H1 (cell line): ENCODE measurements around the gene BRD3OS. TPM values are rescaled to one million over a fixed set of nuclear protein-coding genes. Genes with fewer than 3 reads are reported as not detected.

Experiments used
- CTCF ChIA-PET: fragments of 300-600 bp; sonication (Branson Sonifier 250); formaldehyde crosslinking; loops from one replicate; lab custom pipeline; 2021; ENCODE audit not compliant: partially characterized antibody; lab: Charles Lee
- POLR2A ChIA-PET: fragments of 300-600 bp; sonication (Branson Sonifier 250); formaldehyde crosslinking; loops from one replicate; lab custom pipeline; 2021; ENCODE audit warnings: inconsistent platforms; ENCODE audit not compliant: partially characterized antibody; lab: Charles Lee
- DNase-seq, 2 experiments: peaks; one replicate each; pipeline versions ENCODE4 v3.0.0 to v3.0.0-alpha.2; 2010 to 2022; ENCODE audit warnings: low spot score in 2 of 2, low read depth in 1 of 2, mixed read lengths in 1 of 2
- FAIRE-seq: peaks from 2 replicates; lab custom pipeline; 2011; peaks lifted over from hg19 to GRCh38; lab: Jason Lieb, UNC
- H2AFZ ChIP-seq: 2 replicates; pipeline ENCODE4 v1.8.1; 2012; ENCODE audit warnings: low read length, inconsistent platforms
- H2AK5ac ChIP-seq: 2 replicates; pipeline ENCODE4 v1.6.1; 2013; ENCODE audit warnings: low read depth, low read length
- H2BK120ac ChIP-seq: replicated peaks from 2 replicates; pipeline ENCODE3; 2013; ENCODE audit warnings: low read depth, low read length, inconsistent platforms
- H2BK12ac ChIP-seq: 2 replicates; pipeline ENCODE4 v1.6.1; 2013; ENCODE audit warnings: low read depth, low read length
- H2BK15ac ChIP-seq: 2 replicates; pipeline ENCODE4 v1.6.1; 2013; ENCODE audit warnings: low read length
- H2BK20ac ChIP-seq: 2 replicates; pipeline ENCODE4 v1.6.1; 2013; ENCODE audit warnings: low read length
- H2BK5ac ChIP-seq: 2 replicates; pipeline ENCODE4 v1.6.1; 2013; ENCODE audit warnings: low read depth, low read length
- H3K14ac ChIP-seq: 2 replicates; pipeline ENCODE4 v1.6.1; 2013; ENCODE audit warnings: inconsistent platforms; ENCODE audit not compliant: insufficient read length
- H3K18ac ChIP-seq: 2 replicates; pipeline ENCODE4 v1.6.1; 2013; ENCODE audit warnings: low read length; ENCODE audit errors: extremely low read depth
- H3K23ac ChIP-seq: 2 replicates; pipeline ENCODE4 v1.6.1; 2013; ENCODE audit warnings: inconsistent platforms; ENCODE audit not compliant: insufficient read length
- H3K23me2 ChIP-seq: 2 replicates; pipeline ENCODE4 v1.6.1; 2013; ENCODE audit warnings: low read depth, low read length
- H3K27ac ChIP-seq: 2 replicates; pipeline ENCODE4 v1.6.1; 2011; ENCODE audit warnings: low read depth, low read length, inconsistent platforms
- H3K27me3 ChIP-seq, 4 experiments: replicated peaks in 1 of 4; 1 replicate in 1 of 4; 2 replicates in 3 of 4; pipeline versions ENCODE4 v1.6.1 to v1.8.1; 2011 to 2013; ENCODE audit warnings: low read length in 3 of 4, mild to moderate bottlenecking in 3 of 4, inconsistent platforms in 2 of 4, mixed read lengths in 2 of 4, moderate library complexity in 1 of 4; ENCODE audit not compliant: control insufficient read depth in 3 of 4, insufficient read depth in 3 of 4; ENCODE audit errors: extremely low read depth in 1 of 4
- H3K36me3 ChIP-seq, 4 experiments: 2 replicates each; pipeline versions ENCODE4 v1.6.1 to v1.8.1; 2011 to 2013; ENCODE audit warnings: mild to moderate bottlenecking in 4 of 4, low read length in 3 of 4, moderate library complexity in 2 of 4, control low read depth in 1 of 4, inconsistent platforms in 1 of 4; ENCODE audit not compliant: insufficient read depth in 4 of 4, control insufficient read depth in 2 of 4
- H3K4ac ChIP-seq: replicated peaks from 2 replicates; pipeline ENCODE3; 2013; ENCODE audit warnings: low read length, low read depth, mixed read lengths, inconsistent platforms; ENCODE audit not compliant: insufficient read length
- H3K4me1 ChIP-seq, 4 experiments: replicated peaks in 1 of 4; 1 replicate in 1 of 4; 2 replicates in 3 of 4; pipeline versions ENCODE4 v1.6.1 to v1.8.1; 2011 to 2013; ENCODE audit warnings: low read length in 3 of 4, inconsistent platforms in 2 of 4, mixed read lengths in 1 of 4; ENCODE audit not compliant: insufficient read depth in 4 of 4, control insufficient read depth in 3 of 4
- H3K4me2 ChIP-seq, 2 experiments: 2 replicates each; pipeline versions ENCODE4 v1.6.1 to v1.8.1; 2011 to 2013; ENCODE audit warnings: low read depth in 2 of 2, low read length in 2 of 2, control low read depth in 1 of 2, inconsistent platforms in 1 of 2, mild to moderate bottlenecking in 1 of 2; ENCODE audit not compliant: insufficient read depth in 1 of 2
- H3K4me3 ChIP-seq, 4 experiments: fragments of 200-600, 300-600 bp in 1 of 4; sonication (generic), shearing (Covaris generic), sonication (Bioruptor Twin) in 1 of 4; 2 replicates each; pipeline versions ENCODE4 v1.5.1 to v1.8.1; 2011 to 2016; ENCODE audit warnings: low read length in 4 of 4, low read depth in 3 of 4, control low read depth in 2 of 4, inconsistent platforms in 2 of 4, mild to moderate bottlenecking in 2 of 4, mixed read lengths in 1 of 4, moderate library complexity in 1 of 4; ENCODE audit not compliant: insufficient read depth in 2 of 4; ENCODE audit errors: extremely low read depth in 1 of 4
- H3K56ac ChIP-seq: replicated peaks from 2 replicates; pipeline ENCODE3; 2013; ENCODE audit warnings: low read depth, mild to moderate bottlenecking, mixed read lengths, low read length, inconsistent platforms; ENCODE audit not compliant: insufficient read length
- H3K79me1 ChIP-seq: 2 replicates; pipeline ENCODE4 v1.6.1; 2013; ENCODE audit warnings: low read depth, low read length, control low read depth
- H3K79me2 ChIP-seq, 2 experiments: 2 replicates each; pipeline versions ENCODE4 v1.6.1 to v1.8.1; 2012 to 2013; ENCODE audit warnings: low read length in 2 of 2, mild to moderate bottlenecking in 2 of 2, inconsistent platforms in 1 of 2; ENCODE audit not compliant: insufficient read depth in 2 of 2, control insufficient read depth in 1 of 2
- H3K9ac ChIP-seq, 4 experiments: replicated peaks in 1 of 4; 1 replicate in 1 of 4; 2 replicates in 3 of 4; pipeline versions ENCODE4 v1.6.1 to v1.8.1; 2011 to 2013; ENCODE audit warnings: low read depth in 3 of 4, low read length in 3 of 4, control low read depth in 2 of 4, mild to moderate bottlenecking in 2 of 4, moderate library complexity in 2 of 4, inconsistent platforms in 1 of 4; ENCODE audit errors: extremely low read depth in 1 of 4
- H3K9me3 ChIP-seq, 2 experiments: 2 replicates each; pipeline versions ENCODE4 v1.6.1 to v1.8.1; 2012 to 2013; ENCODE audit warnings: mild to moderate bottlenecking in 2 of 2, moderate library complexity in 2 of 2, control low read depth in 1 of 2, inconsistent platforms in 1 of 2, low read depth in 1 of 2, low read length in 1 of 2, mixed read lengths in 1 of 2; ENCODE audit not compliant: insufficient read depth in 2 of 2
- H4K20me1 ChIP-seq, 2 experiments: replicated peaks in 1 of 2; 2 replicates each; pipeline versions ENCODE3 to v1.8.1; 2011 to 2013; ENCODE audit warnings: inconsistent platforms in 2 of 2, low read length in 2 of 2, mild to moderate bottlenecking in 1 of 2; ENCODE audit not compliant: insufficient read depth in 2 of 2, control insufficient read depth in 1 of 2
- H4K5ac ChIP-seq: 2 replicates; pipeline ENCODE4 v1.6.1; 2013; ENCODE audit warnings: low read length, low read depth, mixed read lengths, inconsistent platforms; ENCODE audit not compliant: insufficient read length
- H4K8ac ChIP-seq: 2 replicates; pipeline ENCODE4 v1.8.0; 2013; ENCODE audit warnings: mild to moderate bottlenecking, moderate library complexity, low read length, inconsistent platforms; ENCODE audit not compliant: insufficient read depth; ENCODE audit errors: extremely low read depth
- H4K91ac ChIP-seq: replicated peaks from 2 replicates; pipeline ENCODE3; 2013; ENCODE audit warnings: low read length, mixed read lengths, inconsistent platforms; ENCODE audit not compliant: insufficient read length
- ASH2L ChIP-seq: fragments of 200-600, 300-600 bp; sonication (generic); IDR thresholded peaks from one replicate; pipeline ENCODE4 v1.7.1; 2017; ENCODE audit warnings: low read length
- ATF3 ChIP-seq: IDR thresholded peaks from 2 replicates; pipeline ENCODE4 v1.6.1; 2011; ENCODE audit warnings: low read depth, mild to moderate bottlenecking, low read length; ENCODE audit not compliant: insufficient read depth
- BACH1 ChIP-seq: IDR thresholded peaks from 2 replicates; pipeline ENCODE4 v1.6.1; 2012; ENCODE audit warnings: low read length, improper control_type of control experiment
- CBX5 ChIP-seq: fragments of 300-800, 300-1000 bp; sonication (generic); IDR thresholded peaks from 2 replicates; pipeline ENCODE4 v1.7.1; 2016; ENCODE audit warnings: antibody characterized with exemption, low read length, low read depth
- CHD1 ChIP-seq: IDR thresholded peaks from 2 replicates; pipeline ENCODE4 v1.6.1; 2012; ENCODE audit warnings: low read depth, low read length, improper control_type of control experiment
- NRF1 ChIP-seq: IDR thresholded peaks from 2 replicates; pipeline ENCODE4 v1.6.1; 2011; ENCODE audit warnings: mild to moderate bottlenecking, low read depth, low read length, improper control_type of control experiment
- POLR2A ChIP-seq, 2 experiments: IDR thresholded peaks; 1 replicate in 1 of 2; 2 replicates in 1 of 2; pipeline ENCODE4 v1.6.1; 2011; ENCODE audit warnings: low read depth in 2 of 2, low read length in 2 of 2, mild to moderate bottlenecking in 2 of 2; ENCODE audit errors: control extremely low read depth in 1 of 2
- RBBP5 ChIP-seq: IDR thresholded peaks from 2 replicates; pipeline ENCODE4 v1.7.1; 2012; ENCODE audit warnings: low read depth, mild to moderate bottlenecking, inconsistent platforms, low read length, moderate library complexity, borderline replicate concordance
- RFX5 ChIP-seq: IDR thresholded peaks from 2 replicates; pipeline ENCODE4 v1.6.1; 2011; ENCODE audit warnings: low read depth, low read length, improper control_type of control experiment, borderline replicate concordance
- SIRT6 ChIP-seq: IDR thresholded peaks from one replicate; pipeline ENCODE4 v1.7.1; 2012; ENCODE audit warnings: low read length, inconsistent platforms
- TBP ChIP-seq: IDR thresholded peaks from 2 replicates; pipeline ENCODE4 v1.6.1; 2011; ENCODE audit warnings: low read depth, low read length, improper control_type of control experiment
- TEAD4 ChIP-seq: IDR thresholded peaks from 2 replicates; pipeline ENCODE4 v1.6.1; 2012; ENCODE audit warnings: low read depth, low read length, inconsistent platforms, mixed read lengths
- WGBS, 2 experiments: shearing (Covaris generic) in 1 of 2; methylation state at CpG; one replicate each; pipeline versions ENCODE4 v1.1.6 to v1.1.7; 2013 to 2015; ENCODE audit warnings: low lambda C conversion rate in 2 of 2, mixed read lengths in 2 of 2, inconsistent platforms in 1 of 2, low coverage in 1 of 2, missing lambda C conversion rate in 1 of 2; ENCODE audit not compliant: insufficient replicate concordance in 2 of 2, insufficient coverage in 1 of 2, insufficient read length in 1 of 2; ENCODE audit errors: extremely low coverage in 1 of 2, missing lambda C conversion rate in 1 of 2; 5-methylcytosine and 5-hydroxymethylcytosine counted together
- polyA plus RNA-seq, 7 experiments: library from polyadenylated mRNA; depleted of rRNA in 3 of 7; stranded (reverse) in 5 of 7; unstranded in 2 of 7; fragments of >200 nt in 5 of 7; fragments of 200-250 nt in 2 of 7; gene quantifications; 1 replicate in 5 of 7; 2 replicates in 1 of 7; 4 replicates in 1 of 7; pipeline versions ENCODE4 v1.2.1 to v1.2.3, GENCODE V29; 2011 to 2013; ENCODE audit warnings: missing spikeins in 2 of 7, mixed read lengths in 2 of 7
- total RNA-seq: library from RNA; stranded (reverse); fragmentation: NEBNext Ultra II Directional; extraction: Animal tissue kit (Norgen Biotek cat#: 25700); gene quantifications from 2 replicates; pipeline ENCODE4 v1.2.1, GENCODE V29; 2021
- TF ChIP-seq, protein P1 (sequence below): IDR thresholded peaks from 2 replicates; pipeline ENCODE4 v1.6.1; 2012; ENCODE audit warnings: inconsistent platforms

The BRD3OS gene
- total and polyA plus RNA-seq, 2 of the 8 experiments (the other 6 are each of a cell fraction or from before 2014, with no cell fraction given) = 12.7 to 20.2 TPM

GRCh38 chr9:133982971-133983720 is 42.1 kb upstream of the BRD3OS start:
- Histone ChIP-seq H3K4ac (peak overlapping the region; percentile 69), H3K79me1 (peaks cover 18% of the 10 kb centered on the region), H4K5ac (no peak overlapping the region), H3K9ac (no peak overlapping the region; a peak in 1 of 7 replicates), H3K14ac (no peak overlapping the region), H3K56ac (no peak overlapping the region), H2AFZ (no peak overlapping the region), H4K8ac (peak overlapping the region; percentile 74), H2BK5ac (no peak overlapping the region), H3K27ac (no peak overlapping the region), H3K79me2 (peaks cover 11 to 97% of the 10 kb centered on the region in 2 experiments; a peak in 3 of 4 replicates), H3K27me3 (no peaks in the 10 kb centered on the region), H2AK5ac (no peak overlapping the region), H2BK12ac (no peak overlapping the region), H4K20me1 (peaks cover 39 to 49% of the 10 kb centered on the region in 2 experiments), H4K91ac (no peak overlapping the region), H3K18ac (no peak overlapping the region), H2BK120ac (no peak overlapping the region), H3K4me2 (no peak overlapping the region), H3K23me2 (no peaks in the 10 kb centered on the region), H2BK15ac (no peak overlapping the region), H3K36me3 (no peaks in the 10 kb centered on the region), H3K4me3 (no peak overlapping the region), H2BK20ac (no peak overlapping the region), H3K9me3 (no peaks in the 10 kb centered on the region), H3K4me1 (peaks cover 0 to 16% (median 8%) of the 10 kb centered on the region in 4 experiments; a peak in 5 of 7 replicates), H3K23ac (no peak overlapping the region)
- WGBS, 2 experiments = 93% methylated on average over 21 of the region's 25 CpGs; no CpG with 5 or more reads in 1 of the 2 experiments
- CTCF ChIA-PET = interaction anchor here (0.9 to 3.7 kb wide), 2 partner anchors 11 to 190 kb away, joined by 3 to 21 read pairs; no protein-coding TSS in a partner anchor
- POLR2A ChIA-PET = no interaction called here
- no peak for FAIRE-seq
- DNase-seq = no peak
- no peak for TF ChIP-seq RFX5
- TF ChIP-seq, protein P1, sequence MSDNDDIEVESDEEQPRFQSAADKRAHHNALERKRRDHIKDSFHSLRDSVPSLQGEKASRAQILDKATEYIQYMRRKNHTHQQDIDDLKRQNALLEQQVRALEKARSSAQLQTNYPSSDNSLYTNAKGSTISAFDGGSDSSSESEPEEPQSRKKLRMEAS = no peak
- no peak for TF ChIP-seq POLR2A (IDR thresholded peaks at IDR 0.05; ENCODE audit: control extremely low read depth in 1 of 2, low read depth in 2 of 2, low read length in 2 of 2)
- no peak for TF ChIP-seq TEAD4
- no peak for TF ChIP-seq SIRT6
- TF ChIP-seq CHD1 = no peak
- no peak for TF ChIP-seq NRF1
- TF ChIP-seq BACH1 = no peak
- no peak for TF ChIP-seq RBBP5
- no peak for TF ChIP-seq ATF3
- TF ChIP-seq TBP = no peak
- TF ChIP-seq ASH2L = no peak
- TF ChIP-seq CBX5 = no peak
